Gastrocnemius medialis (tissue), 4 donors: ENCODE results near the gene TWSG1.

Experiments used
- POLR2A ChIP-seq, 2 donors: fragments of 450-650 bp; IDR thresholded peaks; one replicate each; pipeline ENCODE4 v1.6.1; 2017; ENCODE audit warnings: antibody characterized with exemption in 2 of 2, mild to moderate bottlenecking in 2 of 2, moderate library complexity in 2 of 2
- TF ChIP-seq, protein P1 (sequence below), 5 experiments: fragments of 450-650 bp in 3 of 5; fragments of 200-600 bp in 2 of 5; sonication (generic) in 2 of 5; IDR thresholded peaks in 4 of 5; conservative IDR thresholded peaks in 1 of 5; 1 replicate in 4 of 5; 2 replicates in 1 of 5; pipeline ENCODE4 v1.5.1; 2016 to 2019; ENCODE audit warnings: antibody characterized with exemption in 5 of 5, mild to moderate bottlenecking in 3 of 5, moderate library complexity in 3 of 5

DNA sequence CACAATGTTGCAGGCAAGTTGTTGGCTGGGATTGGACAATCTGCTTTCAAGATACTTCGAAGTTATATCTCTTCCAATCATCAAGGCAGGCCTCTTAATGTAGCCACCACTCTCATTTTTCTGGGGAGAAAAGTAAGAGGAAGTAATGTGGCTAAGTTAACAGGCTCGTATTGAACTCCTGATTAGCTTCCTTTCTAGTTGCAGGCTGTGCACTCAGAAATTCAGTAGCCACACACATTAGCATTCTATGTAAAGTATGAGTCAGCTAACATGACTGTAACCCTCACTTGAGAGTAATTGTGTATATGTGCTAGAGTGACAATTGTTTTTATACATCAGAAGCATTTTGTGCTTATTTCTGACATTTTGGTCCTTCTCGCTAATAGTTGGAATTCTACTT is 3.3 kb downstream of the TWSG1 start:
- TF ChIP-seq, protein P1, sequence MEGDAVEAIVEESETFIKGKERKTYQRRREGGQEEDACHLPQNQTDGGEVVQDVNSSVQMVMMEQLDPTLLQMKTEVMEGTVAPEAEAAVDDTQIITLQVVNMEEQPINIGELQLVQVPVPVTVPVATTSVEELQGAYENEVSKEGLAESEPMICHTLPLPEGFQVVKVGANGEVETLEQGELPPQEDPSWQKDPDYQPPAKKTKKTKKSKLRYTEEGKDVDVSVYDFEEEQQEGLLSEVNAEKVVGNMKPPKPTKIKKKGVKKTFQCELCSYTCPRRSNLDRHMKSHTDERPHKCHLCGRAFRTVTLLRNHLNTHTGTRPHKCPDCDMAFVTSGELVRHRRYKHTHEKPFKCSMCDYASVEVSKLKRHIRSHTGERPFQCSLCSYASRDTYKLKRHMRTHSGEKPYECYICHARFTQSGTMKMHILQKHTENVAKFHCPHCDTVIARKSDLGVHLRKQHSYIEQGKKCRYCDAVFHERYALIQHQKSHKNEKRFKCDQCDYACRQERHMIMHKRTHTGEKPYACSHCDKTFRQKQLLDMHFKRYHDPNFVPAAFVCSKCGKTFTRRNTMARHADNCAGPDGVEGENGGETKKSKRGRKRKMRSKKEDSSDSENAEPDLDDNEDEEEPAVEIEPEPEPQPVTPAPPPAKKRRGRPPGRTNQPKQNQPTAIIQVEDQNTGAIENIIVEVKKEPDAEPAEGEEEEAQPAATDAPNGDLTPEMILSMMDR (IDR thresholded peaks at IDR 0.05 in 4 of 5, conservative IDR thresholded peaks at IDR 0.05 in 1 of 5): no peak
- no peak for TF ChIP-seq POLR2A (IDR thresholded peaks at IDR 0.05)
